Measurements from ENCODE around the gene FBXO33.

- TF ChIP-seq POLR2A (IDR thresholded peaks at IDR 0.05; ENCODE audit: extremely low read depth, insufficient read length) (no peak), CTCF (IDR thresholded peaks at IDR 0.05; ENCODE audit: low read depth, low read length) (no peak), MAX (IDR thresholded peaks at IDR 0.05; ENCODE audit: low read depth, low read length) (no peak)
These were observed 14.0 kb upstream of the FBXO33 start for GRCh38 chr14:39446131-39446744.
